Mesodermal cell (in vitro differentiated cells): ENCODE data around the gene CDIP1.

Source experiments
- H3K27ac ChIP-seq: 2 replicates; pipeline ENCODE4 v1.7.0; 2013; ENCODE audit warnings: mild to moderate bottlenecking, low read depth, low read length, moderate library complexity; ENCODE audit not compliant: severe bottlenecking
- H3K36me3 ChIP-seq: 2 replicates; pipeline ENCODE4 v1.7.1; 2013; ENCODE audit warnings: mild to moderate bottlenecking, low read length, moderate library complexity; ENCODE audit not compliant: control insufficient read depth, insufficient read depth
- H3K4me1 ChIP-seq: one replicate; pipeline ENCODE4 v1.7.1; 2013; ENCODE audit warnings: mild to moderate bottlenecking, low read length; ENCODE audit not compliant: insufficient read depth, control insufficient read depth, poor library complexity, severe bottlenecking
- H3K4me3 ChIP-seq: 2 replicates; pipeline ENCODE4 v1.7.0; 2013; ENCODE audit warnings: low read length, control low read depth, mild to moderate bottlenecking; ENCODE audit not compliant: insufficient read depth, poor library complexity, severe bottlenecking; ENCODE audit errors: extremely low read depth
- H3K9me3 ChIP-seq: 2 replicates; pipeline ENCODE4 v1.7.1; 2013; ENCODE audit warnings: mild to moderate bottlenecking, low read length, moderate library complexity; ENCODE audit not compliant: control insufficient read depth
- WGBS, 2 experiments: methylation state at CpG; one replicate each; pipeline ENCODE4 v1.1.5; 2013; ENCODE audit warnings: missing lambda C conversion rate in 2 of 2; ENCODE audit not compliant: insufficient coverage in 2 of 2; 5-methylcytosine and 5-hydroxymethylcytosine counted together

The CDIP1 gene

GRCh38 chr16:4539716-4540284, 1.2 kb upstream of the CDIP1 start:
- WGBS, 2 experiments: 96% methylated on average over 2 of the region's 2 CpGs
- Histone ChIP-seq H3K27ac (no peak overlapping the region), H3K4me3 (no peak overlapping the region)

DNA sequence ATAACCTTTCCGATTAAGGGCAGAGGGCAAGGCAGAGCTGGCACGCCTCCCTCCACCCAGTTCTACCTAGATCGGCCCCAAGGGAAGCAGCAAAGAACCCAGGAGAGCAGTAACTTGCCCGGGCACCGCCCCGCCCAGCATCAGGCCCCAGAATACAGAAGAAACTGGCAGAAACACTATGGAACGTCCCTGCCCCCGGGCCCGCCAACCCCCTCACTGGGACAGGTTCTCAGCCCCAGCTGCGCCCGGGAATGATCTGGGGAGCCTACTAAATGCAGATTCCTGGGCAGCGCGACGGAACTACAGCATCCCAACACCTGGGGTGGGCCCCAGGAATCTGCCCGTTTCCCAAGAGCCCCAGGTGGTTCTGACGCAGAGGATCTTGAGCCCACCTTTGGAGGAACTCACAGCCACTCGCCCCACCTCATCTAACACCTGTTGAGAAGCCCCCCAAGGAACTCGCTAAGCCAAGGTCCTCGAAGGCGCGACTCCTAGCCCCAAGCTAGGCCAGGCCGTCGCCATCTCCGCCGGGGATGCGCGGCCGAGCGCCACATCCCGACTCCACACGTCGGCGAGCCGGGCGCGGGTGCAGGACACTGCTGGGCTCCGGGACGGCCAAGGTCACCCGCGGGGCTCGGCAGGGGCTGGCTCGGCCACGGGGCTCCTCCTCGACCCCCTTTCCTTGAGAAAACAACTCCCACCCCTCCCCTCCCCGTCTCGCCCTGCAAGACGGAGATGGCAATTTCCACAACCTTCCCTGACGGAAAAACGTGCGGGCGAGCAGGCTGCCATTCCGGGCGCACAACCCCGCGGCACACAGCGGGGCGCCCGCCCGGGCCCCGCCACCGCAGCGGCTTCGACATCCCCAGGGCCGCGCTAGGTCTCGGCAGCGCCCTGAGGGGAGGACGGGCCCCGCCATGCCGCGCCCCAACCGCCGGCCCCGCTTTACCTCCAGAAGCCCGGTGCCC, 913 bp downstream of the CDIP1 start:
- Histone ChIP-seq H3K9me3 (peaks cover 20% of the 10 kb centered on the region), H3K36me3 (peaks cover 28% of the 10 kb centered on the region), H3K4me1 (peaks cover 3% of the 10 kb centered on the region), H3K27ac (peak overlapping the region; percentile 36), H3K4me3 (peak overlapping the region; percentile 90)
- 7 to 10% methylated on average over 52 to 75 of the region's 75 CpGs for WGBS, 2 experiments

More at GRCh38 chr16:4539716-4540284, 1.2 kb upstream of the CDIP1 start:
- H3K36me3 ChIP-seq: peaks cover 10% of the 10 kb centered on the region
- H3K4me1 ChIP-seq: peaks cover 3% of the 10 kb centered on the region
- H3K9me3 ChIP-seq: peaks cover 20% of the 10 kb centered on the region

- WGBS, 2 experiments: 91 to 97% methylated on average over 13 to 14 of the region's 15 CpGs
- peak overlapping the region; percentile 90 for H3K4me3 ChIP-seq
Observed at GRCh38 chr16:4536391-4537106, 2.0 kb downstream of the CDIP1 start.

DNA sequence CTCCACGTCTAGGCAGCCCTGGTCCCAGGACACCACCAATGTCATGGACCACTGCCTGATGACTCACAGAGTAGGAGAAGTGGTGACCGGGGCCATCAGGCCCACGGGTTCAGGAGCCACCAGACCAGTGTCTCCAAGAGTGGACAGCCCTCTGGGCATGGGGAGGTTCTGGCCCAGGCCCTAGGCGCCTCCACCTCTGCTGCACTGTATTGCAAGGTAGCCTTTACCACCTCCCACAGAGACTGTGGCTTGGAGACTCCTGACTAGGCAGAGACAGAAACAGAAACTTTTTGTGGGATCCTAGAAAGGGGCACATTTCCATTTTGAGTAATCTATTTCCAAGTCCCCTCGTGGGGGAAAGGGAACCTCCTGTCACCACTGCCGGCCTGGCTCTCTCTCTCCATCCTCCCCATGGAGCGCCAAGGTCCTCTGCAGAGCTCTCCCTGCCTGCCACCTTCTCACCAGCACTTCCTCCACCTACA, 2.9 kb downstream of the CDIP1 start:
- H3K9me3 ChIP-seq: peaks cover 19% of the 10 kb centered on the region
- peaks cover 3% of the 10 kb centered on the region for H3K4me1 ChIP-seq
- WGBS, 2 experiments: 95 to 98% methylated on average over 6 to 7 of the region's 7 CpGs
- H3K27ac ChIP-seq: no peak overlapping the region
- peaks cover 43% of the 10 kb centered on the region for H3K36me3 ChIP-seq
- no peak overlapping the region for H3K4me3 ChIP-seq

More at GRCh38 chr16:4536391-4537106, 2.0 kb downstream of the CDIP1 start:
- peaks cover 39% of the 10 kb centered on the region for H3K36me3 ChIP-seq
- H3K27ac ChIP-seq: no peak overlapping the region
- peaks cover 3% of the 10 kb centered on the region for H3K4me1 ChIP-seq
- peaks cover 20% of the 10 kb centered on the region for H3K9me3 ChIP-seq

DNA sequence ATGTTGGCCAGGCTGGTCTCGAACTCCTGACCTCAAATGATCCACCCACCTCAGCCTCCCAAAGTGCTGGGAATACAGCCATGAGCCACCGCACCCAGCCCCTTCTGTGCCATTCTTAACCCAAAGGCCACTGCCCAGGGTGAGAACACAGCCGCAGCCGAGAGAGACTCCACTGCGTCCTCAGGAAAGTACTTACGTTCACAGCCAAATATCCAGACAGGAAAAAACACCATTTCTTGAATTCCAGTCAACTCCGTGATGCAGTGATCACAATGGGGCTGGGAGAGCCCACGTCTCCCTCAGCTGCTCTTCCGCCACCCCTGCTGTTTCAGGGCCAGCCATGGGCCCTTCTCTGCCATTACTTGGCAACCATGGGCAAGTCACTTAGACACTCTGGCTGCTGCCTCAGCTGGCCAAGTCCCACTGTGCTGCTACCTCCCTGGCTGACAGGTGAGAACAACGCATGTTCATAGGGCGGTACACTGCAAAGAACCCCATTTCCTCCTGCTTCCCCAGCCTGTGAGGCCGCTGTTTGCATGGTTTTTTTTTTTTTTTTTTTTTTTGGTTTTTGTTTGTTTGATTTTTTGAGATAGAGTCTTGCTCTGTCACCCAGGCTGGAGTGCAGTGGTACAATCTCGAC, 4.3 kb downstream of the CDIP1 start:
- WGBS, 2 experiments: 87% methylated on average over 11 of the region's 13 CpGs

DNA sequence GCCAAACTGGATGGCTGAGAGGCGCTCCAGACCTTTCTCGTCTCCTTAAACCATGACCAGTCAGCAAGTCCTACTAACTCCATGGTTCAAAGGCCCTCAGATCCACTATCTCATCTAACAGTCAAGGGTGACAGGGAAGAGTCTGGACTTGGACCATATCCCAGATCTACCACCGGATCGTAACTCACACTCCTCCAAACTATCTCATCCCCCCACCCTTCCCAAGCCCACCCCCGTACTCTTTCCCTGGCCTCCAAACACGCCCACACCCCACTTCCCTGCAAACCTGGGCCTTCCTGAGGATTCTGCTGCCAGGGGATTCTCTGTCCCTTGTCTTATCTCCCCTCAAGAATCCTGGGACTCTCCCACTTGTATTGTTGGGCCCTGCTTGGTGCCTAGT, 5.1 kb downstream of the CDIP1 start:
- Histone ChIP-seq H3K9me3 (no peaks in the 10 kb centered on the region), H3K27ac (no peak overlapping the region), H3K36me3 (peaks cover 43% of the 10 kb centered on the region), H3K4me1 (peaks cover 11% of the 10 kb centered on the region), H3K4me3 (no peak overlapping the region)
- whole genome bisulfite sequencing, 2 experiments: 92 to 98% methylated on average over 6 of the region's 6 CpGs

More for the DNA sequence above, 4.3 kb downstream of the CDIP1 start:
- peaks cover 6% of the 10 kb centered on the region for H3K9me3 ChIP-seq
- peaks cover 43% of the 10 kb centered on the region for H3K36me3 ChIP-seq
- peaks cover 11% of the 10 kb centered on the region for H3K4me1 ChIP-seq
- H3K4me3 ChIP-seq: no peak overlapping the region
- H3K27ac ChIP-seq: no peak overlapping the region

- H3K9me3 ChIP-seq: no peaks in the 10 kb centered on the region
- peaks cover 43% of the 10 kb centered on the region for H3K36me3 ChIP-seq
- peaks cover 13% of the 10 kb centered on the region for H3K4me1 ChIP-seq
- no peak overlapping the region for H3K4me3 ChIP-seq
- H3K27ac ChIP-seq: no peak overlapping the region
- WGBS, 2 experiments: 93 to 98% methylated on average over 9 to 10 of the region's 10 CpGs
Observed at GRCh38 chr16:4532238-4532637, 6.3 kb downstream of the CDIP1 start.

- H3K9me3 ChIP-seq: no peaks in the 10 kb centered on the region
- H3K27ac ChIP-seq: no peak overlapping the region
- 89 to 98% methylated on average over 6 to 7 of the region's 8 CpGs for WGBS, 2 experiments
- H3K4me1 ChIP-seq: peaks cover 12% of the 10 kb centered on the region
- peaks cover 43% of the 10 kb centered on the region for H3K36me3 ChIP-seq
- no peak overlapping the region for H3K4me3 ChIP-seq
Observed at GRCh38 chr16:4531811-4532210, 6.8 kb downstream of the CDIP1 start.

- Histone ChIP-seq H3K4me1 (peaks cover 12% of the 10 kb centered on the region), H3K4me3 (no peak overlapping the region), H3K9me3 (no peaks in the 10 kb centered on the region), H3K36me3 (peaks cover 29% of the 10 kb centered on the region), H3K27ac (peak overlapping the region; percentile 91)
- 35 to 37% methylated on average over 11 to 13 of the region's 16 CpGs for WGBS, 2 experiments
Observed at GRCh38 chr16:4529085-4530060, 9.2 kb downstream of the CDIP1 start.
